Measurements from ENCODE around the gene GBP3.
"Not testable (repeated sequence)": the region's sequence is repeated elsewhere in the genome, so short reads cannot be mapped to it uniquely, and the experiment has no call there.

GBP3 gene

GRCh38 chr1:89041721-89042120, 19.1 kb upstream of the GBP3 start:
- Histone ChIP-seq H3K4me1 (ENCODE audit: control insufficient read depth, insufficient read depth, low read length, poor library complexity, severe bottlenecking) (no peaks in the 10 kb centered on the region), H3K27ac (ENCODE audit: insufficient read depth, low read length, poor library complexity, severe bottlenecking) (no peak overlapping the region), H3K36me3 (ENCODE audit: control insufficient read depth, insufficient read depth, low read length) (no peaks in the 10 kb centered on the region), H3K4me3 (ENCODE audit: insufficient read depth, low read depth, low read length, poor library complexity, severe bottlenecking) (no peak overlapping the region), H3K27me3 (replicated peaks; ENCODE audit: control insufficient read depth, insufficient read depth, low read length, poor library complexity, severe bottlenecking) (no peaks in the 10 kb centered on the region), H3K9me3 (ENCODE audit: control insufficient read depth, low read length) (peaks cover 6% of the 10 kb centered on the region)
- no peak for DNase-seq

DNA sequence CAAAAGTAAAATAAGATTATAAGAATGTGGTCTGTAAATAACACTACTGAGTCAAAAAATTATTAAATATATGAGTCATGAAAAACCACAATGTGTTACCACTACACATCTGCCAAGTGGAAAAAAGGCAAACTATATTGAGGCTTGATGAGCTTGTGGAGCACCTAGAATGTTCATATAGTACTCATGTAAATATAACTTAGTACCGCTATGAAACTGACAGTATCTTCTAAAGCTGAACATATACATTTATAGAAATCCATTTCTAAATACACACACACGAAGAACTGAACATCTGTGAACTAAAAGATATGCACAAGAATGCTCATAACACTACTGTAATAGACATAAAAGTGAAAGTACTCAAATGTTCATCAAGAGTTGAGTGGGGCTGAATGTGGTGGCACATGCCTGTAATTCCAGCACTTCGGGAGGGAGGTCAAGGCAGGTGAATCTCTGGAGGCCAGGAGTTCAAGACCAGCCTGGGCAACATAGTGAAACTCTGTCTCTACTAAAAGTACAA, 18.5 kb upstream of the GBP3 start:
- Histone ChIP-seq H3K9me3 (ENCODE audit: control insufficient read depth, low read length) (peaks cover 6% of the 10 kb centered on the region), H3K36me3 (ENCODE audit: control insufficient read depth, insufficient read depth, low read length) (no peaks in the 10 kb centered on the region), H3K27me3 (replicated peaks; ENCODE audit: control insufficient read depth, insufficient read depth, low read length, poor library complexity, severe bottlenecking) (no peaks in the 10 kb centered on the region), H3K4me3 (ENCODE audit: insufficient read depth, low read depth, low read length, poor library complexity, severe bottlenecking) (no peak overlapping the region), H3K27ac (ENCODE audit: insufficient read depth, low read length, poor library complexity, severe bottlenecking) (no peak overlapping the region), H3K4me1 (ENCODE audit: control insufficient read depth, insufficient read depth, low read length, poor library complexity, severe bottlenecking) (no peaks in the 10 kb centered on the region)
- DNase-seq = no peak

DNA sequence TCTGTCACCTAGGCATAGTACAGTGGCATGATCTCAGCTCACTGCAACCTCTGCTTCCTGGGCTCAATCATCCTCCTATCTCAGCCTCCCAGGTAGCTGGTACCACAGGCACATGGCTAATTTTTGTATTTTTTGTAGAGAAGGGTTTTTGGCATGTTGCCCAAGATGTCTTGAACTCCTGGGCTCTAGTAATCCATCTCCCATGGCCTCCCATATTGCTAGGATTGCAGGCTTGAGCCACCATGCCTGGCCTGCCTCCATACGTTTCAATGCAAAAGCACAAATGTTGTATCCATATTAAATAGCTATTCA, 17.6 kb upstream of the GBP3 start:
- Histone ChIP-seq H3K27me3 (replicated peaks; ENCODE audit: control insufficient read depth, insufficient read depth, low read length, poor library complexity, severe bottlenecking) (no peaks in the 10 kb centered on the region), H3K4me3 (ENCODE audit: insufficient read depth, low read depth, low read length, poor library complexity, severe bottlenecking) (no peak overlapping the region), H3K36me3 (ENCODE audit: control insufficient read depth, insufficient read depth, low read length) (no peaks in the 10 kb centered on the region), H3K27ac (ENCODE audit: insufficient read depth, low read length, poor library complexity, severe bottlenecking) (no peak overlapping the region), H3K4me1 (ENCODE audit: control insufficient read depth, insufficient read depth, low read length, poor library complexity, severe bottlenecking) (peaks cover 3% of the 10 kb centered on the region), H3K9me3 (ENCODE audit: control insufficient read depth, low read length) (peaks cover 6% of the 10 kb centered on the region)
- no peak for DNase-seq

DNA sequence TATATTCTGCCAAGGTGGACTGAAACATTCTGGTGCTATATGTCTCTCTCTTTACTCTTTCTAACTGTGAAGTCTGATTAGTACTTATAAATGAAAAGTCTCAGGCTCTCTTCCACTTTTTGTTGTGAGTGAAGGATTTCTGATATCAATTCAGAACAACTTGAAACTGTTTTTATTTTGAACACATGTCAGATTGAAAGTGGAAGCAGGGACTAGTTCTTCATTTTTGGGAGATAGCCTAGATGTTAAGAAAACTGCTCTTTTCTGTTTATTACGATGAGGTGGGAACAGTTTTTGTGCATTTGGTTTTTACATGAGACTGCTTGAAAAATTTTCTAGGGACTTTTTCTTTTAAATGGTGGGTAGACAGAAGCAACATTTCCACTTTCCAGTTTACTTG, 14.5 kb upstream of the GBP3 start:
- H3K4me3 ChIP-seq (ENCODE audit: insufficient read depth, low read depth, low read length, poor library complexity, severe bottlenecking) = no peak overlapping the region
- H3K36me3 ChIP-seq (ENCODE audit: control insufficient read depth, insufficient read depth, low read length) = no peaks in the 10 kb centered on the region
- DNase-seq = no peak
- H3K4me1 ChIP-seq (ENCODE audit: control insufficient read depth, insufficient read depth, low read length, poor library complexity, severe bottlenecking) = peaks cover 16% of the 10 kb centered on the region
- no peaks in the 10 kb centered on the region for H3K9me3 ChIP-seq (ENCODE audit: control insufficient read depth, low read length)
- no peaks in the 10 kb centered on the region for H3K27me3 ChIP-seq (replicated peaks; ENCODE audit: control insufficient read depth, insufficient read depth, low read length, poor library complexity, severe bottlenecking)
- no peak overlapping the region for H3K27ac ChIP-seq (ENCODE audit: insufficient read depth, low read length, poor library complexity, severe bottlenecking)

DNA sequence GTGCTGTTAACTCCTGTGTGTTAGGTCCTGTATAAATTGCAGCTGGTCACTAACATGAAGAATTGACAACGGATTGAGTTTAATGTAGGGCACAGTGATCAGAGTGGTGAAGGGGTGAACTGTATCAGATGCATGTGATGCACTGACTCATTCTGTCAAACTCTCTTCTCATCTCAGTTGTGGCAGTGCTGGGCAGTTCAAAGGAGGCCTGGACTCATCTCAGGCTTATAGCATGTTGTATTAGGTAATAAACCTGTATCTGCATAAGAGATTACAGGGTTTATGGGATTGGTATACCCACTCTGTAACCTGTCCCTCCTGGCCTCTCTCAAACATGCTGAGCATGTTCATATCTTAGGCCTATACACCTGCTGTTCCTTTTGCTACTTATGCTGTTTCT, 12.4 kb upstream of the GBP3 start:
- no peaks in the 10 kb centered on the region for H3K36me3 ChIP-seq (ENCODE audit: control insufficient read depth, insufficient read depth, low read length)
- no peaks in the 10 kb centered on the region for H3K27me3 ChIP-seq (replicated peaks; ENCODE audit: control insufficient read depth, insufficient read depth, low read length, poor library complexity, severe bottlenecking)
- H3K27ac ChIP-seq (ENCODE audit: insufficient read depth, low read length, poor library complexity, severe bottlenecking) = no peak overlapping the region
- peaks cover 16% of the 10 kb centered on the region for H3K4me1 ChIP-seq (ENCODE audit: control insufficient read depth, insufficient read depth, low read length, poor library complexity, severe bottlenecking)
- H3K4me3 ChIP-seq (ENCODE audit: insufficient read depth, low read depth, low read length, poor library complexity, severe bottlenecking) = no peak overlapping the region
- no peaks in the 10 kb centered on the region for H3K9me3 ChIP-seq (ENCODE audit: control insufficient read depth, low read length)
- DNase-seq = no peak

DNA sequence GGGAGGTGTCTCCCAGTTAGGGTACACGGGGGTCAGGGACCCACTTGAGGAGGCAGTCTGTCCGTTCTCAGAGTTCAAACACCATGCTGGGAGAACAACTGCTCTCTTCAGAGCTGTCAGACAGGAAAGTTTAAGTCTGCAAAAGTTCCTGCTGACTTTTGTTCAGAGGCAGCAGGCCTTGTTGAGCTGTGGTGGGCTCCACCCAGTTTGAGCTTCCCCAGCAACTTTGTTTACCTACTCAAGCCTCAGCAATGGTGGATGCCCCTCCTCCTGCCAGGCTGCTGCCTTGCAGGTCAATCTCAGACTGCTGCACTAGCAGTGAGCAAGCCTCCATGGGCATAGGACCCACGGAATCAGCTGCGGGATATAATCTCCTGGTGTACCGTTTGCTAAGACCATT, 11.3 kb upstream of the GBP3 start:
- not testable (repeated sequence) for H3K9me3 ChIP-seq (ENCODE audit: control insufficient read depth, low read length); DNase-seq; H3K27me3 ChIP-seq (replicated peaks; ENCODE audit: control insufficient read depth, insufficient read depth, low read length, poor library complexity, severe bottlenecking); H3K4me3 ChIP-seq (ENCODE audit: insufficient read depth, low read depth, low read length, poor library complexity, severe bottlenecking); H3K36me3 ChIP-seq (ENCODE audit: control insufficient read depth, insufficient read depth, low read length)
- Histone ChIP-seq H3K4me1 (ENCODE audit: control insufficient read depth, insufficient read depth, low read length, poor library complexity, severe bottlenecking) (peaks cover 19% of the 10 kb centered on the region), H3K27ac (ENCODE audit: insufficient read depth, low read length, poor library complexity, severe bottlenecking) (peak overlapping the region; percentile 22)

- not testable (repeated sequence) for H3K9me3 ChIP-seq (ENCODE audit: control insufficient read depth, low read length); H3K27me3 ChIP-seq (replicated peaks; ENCODE audit: control insufficient read depth, insufficient read depth, low read length, poor library complexity, severe bottlenecking); H3K27ac ChIP-seq (ENCODE audit: insufficient read depth, low read length, poor library complexity, severe bottlenecking); H3K4me3 ChIP-seq (ENCODE audit: insufficient read depth, low read depth, low read length, poor library complexity, severe bottlenecking); H3K36me3 ChIP-seq (ENCODE audit: control insufficient read depth, insufficient read depth, low read length); DNase-seq; H3K4me1 ChIP-seq (ENCODE audit: control insufficient read depth, insufficient read depth, low read length, poor library complexity, severe bottlenecking)
Observed at GRCh38 chr1:89029051-89029450, 6.4 kb upstream of the GBP3 start.

GRCh38 chr1:89025928-89026327, 3.3 kb upstream of the GBP3 start:
- DNase-seq = no peak
- H3K4me1 ChIP-seq (ENCODE audit: control insufficient read depth, insufficient read depth, low read length, poor library complexity, severe bottlenecking) = peaks cover 11% of the 10 kb centered on the region
- no peak overlapping the region for H3K4me3 ChIP-seq (ENCODE audit: insufficient read depth, low read depth, low read length, poor library complexity, severe bottlenecking)
- no peaks in the 10 kb centered on the region for H3K36me3 ChIP-seq (ENCODE audit: control insufficient read depth, insufficient read depth, low read length)
- H3K27ac ChIP-seq (ENCODE audit: insufficient read depth, low read length, poor library complexity, severe bottlenecking) = no peak overlapping the region
- no peaks in the 10 kb centered on the region for H3K27me3 ChIP-seq (replicated peaks; ENCODE audit: control insufficient read depth, insufficient read depth, low read length, poor library complexity, severe bottlenecking)
- H3K9me3 ChIP-seq (ENCODE audit: control insufficient read depth, low read length) = no peaks in the 10 kb centered on the region

GRCh38 chr1:89023026-89023425, 360 bp upstream of the GBP3 start:
- Histone ChIP-seq H3K9me3 (ENCODE audit: control insufficient read depth, low read length) (no peaks in the 10 kb centered on the region), H3K36me3 (ENCODE audit: control insufficient read depth, insufficient read depth, low read length) (peaks cover 11% of the 10 kb centered on the region), H3K27me3 (replicated peaks; ENCODE audit: control insufficient read depth, insufficient read depth, low read length, poor library complexity, severe bottlenecking) (no peaks in the 10 kb centered on the region), H3K4me1 (ENCODE audit: control insufficient read depth, insufficient read depth, low read length, poor library complexity, severe bottlenecking) (peaks cover 15% of the 10 kb centered on the region), H3K27ac (ENCODE audit: insufficient read depth, low read length, poor library complexity, severe bottlenecking) (peak overlapping the region; percentile 85), H3K4me3 (ENCODE audit: insufficient read depth, low read depth, low read length, poor library complexity, severe bottlenecking) (peak overlapping the region; percentile 69)
- no peak for DNase-seq

DNA sequence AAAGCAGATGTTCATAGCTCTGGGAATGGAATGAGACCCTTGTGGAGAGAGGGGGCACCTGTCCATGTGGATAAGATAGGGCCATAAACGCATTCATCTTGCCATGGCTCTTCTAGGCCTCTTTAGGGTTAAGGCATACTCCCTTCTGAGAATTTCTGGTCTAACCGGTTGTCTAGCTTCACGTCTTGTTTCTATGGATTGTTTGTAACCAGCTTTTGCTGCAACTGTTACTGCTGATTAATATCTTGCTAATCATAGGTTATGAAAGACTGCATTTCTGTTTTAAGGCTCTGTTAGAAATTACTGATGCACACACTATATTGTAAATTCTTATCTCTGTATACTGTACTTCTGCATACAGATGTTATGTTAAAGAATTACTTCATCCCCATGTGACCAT, 4.3 kb downstream of the GBP3 start:
- H3K27me3 ChIP-seq (replicated peaks; ENCODE audit: control insufficient read depth, insufficient read depth, low read length, poor library complexity, severe bottlenecking); H3K27ac ChIP-seq (ENCODE audit: insufficient read depth, low read length, poor library complexity, severe bottlenecking); H3K9me3 ChIP-seq (ENCODE audit: control insufficient read depth, low read length); H3K4me3 ChIP-seq (ENCODE audit: insufficient read depth, low read depth, low read length, poor library complexity, severe bottlenecking); DNase-seq: not testable (repeated sequence)
- H3K36me3 ChIP-seq (ENCODE audit: control insufficient read depth, insufficient read depth, low read length) = peaks cover 41% of the 10 kb centered on the region
- H3K4me1 ChIP-seq (ENCODE audit: control insufficient read depth, insufficient read depth, low read length, poor library complexity, severe bottlenecking) = peaks cover 18% of the 10 kb centered on the region

- Histone ChIP-seq H3K4me1 (ENCODE audit: control insufficient read depth, insufficient read depth, low read length, poor library complexity, severe bottlenecking) (no peaks in the 10 kb centered on the region), H3K27me3 (replicated peaks; ENCODE audit: control insufficient read depth, insufficient read depth, low read length, poor library complexity, severe bottlenecking) (no peaks in the 10 kb centered on the region), H3K36me3 (ENCODE audit: control insufficient read depth, insufficient read depth, low read length) (peaks cover 79% of the 10 kb centered on the region), H3K9me3 (ENCODE audit: control insufficient read depth, low read length) (peaks cover under 1% of the 10 kb centered on the region), H3K4me3 (ENCODE audit: insufficient read depth, low read depth, low read length, poor library complexity, severe bottlenecking) (no peak overlapping the region), H3K27ac (ENCODE audit: insufficient read depth, low read length, poor library complexity, severe bottlenecking) (no peak overlapping the region)
- DNase-seq = no peak
Observed at GRCh38 chr1:89008511-89008910, 14.2 kb downstream of the GBP3 start.

Data from effector memory CD4-positive, alpha-beta T cell (primary cell).